DMS53 (cell line): Measurements from ENCODE around the gene TBX6.
"Not testable (repeated sequence)": the region's sequence is repeated elsewhere in the genome, so short reads cannot be mapped to it uniquely, and the experiment has no call there.

ENCODE experiments used
- DNase-seq: peaks from one replicate; lab custom pipeline; 2025; lab: John Stamatoyannopoulos, UW

Gene TBX6

DNA sequence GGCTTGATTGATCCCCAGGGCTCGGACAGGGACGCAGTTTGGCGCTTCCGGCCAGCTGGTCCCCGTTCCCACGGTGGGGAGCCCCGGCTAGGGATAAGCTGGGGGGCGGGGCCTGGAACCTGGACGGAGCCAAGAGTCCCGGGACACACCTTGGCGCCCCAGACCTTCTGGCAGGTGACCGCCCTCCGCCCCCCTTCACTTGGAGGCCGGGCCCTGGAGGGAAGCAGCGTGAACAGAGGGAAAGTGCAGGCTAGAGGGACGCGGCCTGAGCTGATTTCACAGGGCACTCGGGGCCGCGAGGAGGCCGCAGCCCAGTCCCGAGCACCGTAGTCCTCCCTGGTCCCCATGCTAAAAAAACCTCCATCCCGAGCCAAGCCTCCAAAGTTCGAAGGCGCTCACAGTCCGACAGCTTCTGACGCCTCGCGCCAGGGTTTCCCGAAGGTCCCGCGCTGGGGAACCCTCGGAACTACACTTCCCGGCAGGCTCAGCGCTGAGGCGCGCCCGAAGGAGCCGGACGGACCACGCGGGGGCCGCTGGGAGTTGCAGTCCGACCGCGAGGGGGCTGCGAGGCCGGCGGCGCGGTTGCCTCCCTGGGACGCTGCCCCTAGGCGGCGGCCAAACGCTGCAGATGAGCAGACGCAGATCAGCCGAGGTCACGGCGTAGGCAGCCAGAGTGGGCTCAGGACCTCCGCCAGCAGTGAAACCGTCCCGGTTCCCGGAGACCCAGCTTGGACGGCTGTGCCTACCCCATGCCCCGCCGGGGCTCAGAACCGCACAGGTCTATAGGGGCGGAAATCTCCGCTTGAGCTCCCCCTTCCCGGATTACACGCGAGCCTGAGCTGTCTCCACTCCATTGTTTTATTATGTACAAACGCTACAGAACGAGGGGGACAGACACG is at the start of gene TBX6:
TBX6 (minus strand) TSS at position 451 of the 899 bp plus-strand sequence. CDS start 731 bp downstream, outside the sequence.
- peak; percentile 95 for DNase-seq

DNA sequence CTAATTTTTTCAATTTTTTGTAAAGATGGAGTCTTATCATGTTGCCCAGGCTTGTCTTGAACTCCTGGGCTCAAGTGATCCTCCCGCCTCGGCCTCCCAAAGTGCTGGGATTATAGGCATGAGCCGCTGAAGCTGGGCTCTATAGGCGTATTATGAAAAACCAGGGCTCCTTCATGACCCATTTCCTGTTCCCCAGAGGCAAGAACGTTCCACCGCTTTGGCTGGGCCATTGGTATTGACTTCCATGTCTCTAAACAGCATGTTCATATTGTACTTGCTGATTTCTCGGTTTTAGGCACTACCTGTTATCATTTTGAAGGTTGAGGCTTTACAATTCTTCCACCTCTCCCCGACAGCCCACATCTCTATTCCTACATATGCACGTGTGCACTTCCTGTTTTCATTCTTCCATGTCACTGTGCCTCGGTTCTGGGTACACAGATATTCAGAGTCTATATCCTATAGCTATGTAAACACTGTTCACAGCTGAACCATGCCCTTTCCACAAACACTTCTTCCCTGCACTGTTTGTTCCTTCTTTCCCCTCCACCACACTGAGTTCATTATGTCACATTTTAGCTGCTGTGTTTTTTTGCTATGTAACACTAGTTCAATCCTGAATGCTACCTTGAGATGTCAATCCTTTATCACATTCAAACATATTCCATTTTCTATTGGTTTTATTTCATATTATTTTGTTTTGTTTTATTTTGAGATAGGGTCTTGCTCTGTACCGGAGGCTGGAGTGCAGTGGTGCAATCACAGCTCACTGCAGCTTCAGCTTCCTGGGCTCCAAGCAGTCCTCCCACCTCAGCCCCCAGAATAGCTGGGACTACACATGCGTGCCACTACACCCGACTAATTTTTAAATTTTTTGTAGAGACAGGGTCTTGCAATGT is 48.1 kb upstream of the TBX6 start:
- DNase-seq, result peak; percentile 91

DNA sequence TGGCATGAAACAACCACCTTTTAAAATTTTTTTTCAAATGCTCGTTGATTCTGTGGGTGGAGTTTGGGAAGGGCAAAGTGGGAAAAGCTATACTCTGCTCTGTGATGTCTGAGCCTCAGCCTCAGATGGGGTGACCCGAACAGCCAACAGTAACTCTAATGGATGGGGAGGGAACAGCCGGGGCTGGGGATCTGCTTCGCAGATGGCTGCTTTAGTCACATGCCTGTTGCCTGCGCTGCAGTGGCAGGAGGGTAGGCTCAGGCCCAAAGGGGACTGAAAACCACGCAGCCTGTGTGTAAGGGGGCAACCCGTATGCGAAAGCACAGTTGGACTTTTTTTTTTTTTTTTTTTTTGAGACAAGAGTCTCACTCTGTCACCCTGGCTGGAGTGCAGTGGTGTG is 46.2 kb upstream of the TBX6 start:
- DNase-seq, result no peak

DNA sequence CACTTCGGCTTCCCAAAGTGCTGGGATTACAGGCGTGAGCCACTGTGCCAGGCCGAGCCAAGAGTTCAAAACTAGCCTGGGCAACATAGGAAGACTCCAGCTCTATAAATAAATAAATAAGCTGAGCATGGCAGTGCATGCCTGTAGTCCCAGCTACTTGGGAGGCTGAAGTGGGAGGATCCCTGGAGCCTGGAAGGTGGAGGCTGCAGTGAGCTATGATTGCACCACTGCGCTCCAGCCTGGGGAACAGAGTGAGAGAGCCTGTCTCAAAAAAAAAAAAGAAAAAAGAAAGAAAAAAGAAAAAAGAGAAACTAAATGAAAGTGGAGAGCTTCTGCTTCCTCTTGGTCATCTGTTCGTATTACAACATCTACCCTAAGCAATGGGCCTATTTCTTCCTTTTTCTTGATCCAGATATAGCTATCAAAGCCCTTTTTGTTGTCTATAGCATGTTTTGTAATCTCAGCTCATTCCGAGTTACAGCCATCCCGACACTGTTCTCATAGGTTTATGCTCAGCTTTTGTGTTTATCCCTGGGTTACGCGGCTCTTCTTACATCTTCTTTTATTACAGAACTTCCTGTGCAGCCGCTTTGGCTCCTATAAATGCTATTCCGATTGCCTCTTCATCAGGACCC is 45.4 kb upstream of the TBX6 start:
- DNase-seq, result no peak

DNA sequence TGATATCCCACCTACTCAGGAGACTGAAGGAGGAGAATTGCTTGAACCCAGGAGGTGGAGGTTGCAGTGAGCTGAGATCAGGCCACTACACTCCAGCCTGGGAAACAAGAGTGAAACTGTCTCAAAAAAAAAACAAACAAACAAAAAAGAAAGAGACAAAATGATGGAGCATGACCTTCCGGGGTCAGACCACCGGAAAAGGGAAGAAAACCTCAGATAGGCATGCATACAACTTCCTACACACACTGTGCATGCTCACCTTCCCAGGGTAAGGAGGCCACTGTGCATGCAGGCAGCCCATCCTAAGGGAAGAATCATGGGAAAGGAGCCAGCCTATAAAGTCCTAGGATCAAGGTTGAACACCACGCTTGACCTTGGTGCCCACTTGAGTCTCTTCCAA is 40.9 kb upstream of the TBX6 start:
- no peak for DNase-seq

GRCh38 chr16:30131869-30132475 is 40.2 kb upstream of the TBX6 start:
- peak; percentile 39 for DNase-seq

GRCh38 chr16:30127993-30128392 is 36.3 kb upstream of the TBX6 start:
- DNase-seq, result no peak

- DNase-seq, result not testable (repeated sequence)
These were observed 34.0 kb upstream of the TBX6 start for GRCh38 chr16:30125690-30126089.

GRCh38 chr16:30124985-30125379 is 33.3 kb upstream of the TBX6 start:
- DNase-seq, result no peak

DNA sequence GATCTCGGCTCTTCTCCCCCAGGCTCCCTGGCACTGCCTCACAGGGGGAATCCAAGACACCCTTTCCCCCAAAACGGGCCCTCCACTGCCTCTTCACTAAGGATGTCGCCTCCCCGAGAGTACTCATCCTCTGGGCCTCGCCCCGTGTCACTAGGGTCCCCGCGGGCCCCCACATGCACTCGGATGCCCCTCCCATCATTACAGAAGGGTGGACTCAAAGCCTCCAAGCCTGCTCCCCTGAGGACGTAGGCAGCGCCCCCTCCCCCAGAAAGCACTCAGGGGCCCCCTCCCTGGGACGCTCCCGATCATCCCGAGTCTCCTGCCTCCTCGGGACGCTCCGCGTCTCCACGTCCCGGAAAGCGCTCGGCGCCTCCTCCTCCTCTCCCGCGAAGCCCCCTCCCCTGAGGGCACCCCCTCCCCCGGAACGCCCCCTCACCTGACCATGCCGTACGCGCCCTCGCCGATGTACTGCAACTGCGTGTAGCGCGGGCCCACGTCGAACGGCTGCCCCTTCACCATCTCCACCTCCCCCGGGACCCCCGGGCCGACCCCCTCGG is 31.0 kb upstream of the TBX6 start:
- DNase-seq, result peak; percentile 50

DNA sequence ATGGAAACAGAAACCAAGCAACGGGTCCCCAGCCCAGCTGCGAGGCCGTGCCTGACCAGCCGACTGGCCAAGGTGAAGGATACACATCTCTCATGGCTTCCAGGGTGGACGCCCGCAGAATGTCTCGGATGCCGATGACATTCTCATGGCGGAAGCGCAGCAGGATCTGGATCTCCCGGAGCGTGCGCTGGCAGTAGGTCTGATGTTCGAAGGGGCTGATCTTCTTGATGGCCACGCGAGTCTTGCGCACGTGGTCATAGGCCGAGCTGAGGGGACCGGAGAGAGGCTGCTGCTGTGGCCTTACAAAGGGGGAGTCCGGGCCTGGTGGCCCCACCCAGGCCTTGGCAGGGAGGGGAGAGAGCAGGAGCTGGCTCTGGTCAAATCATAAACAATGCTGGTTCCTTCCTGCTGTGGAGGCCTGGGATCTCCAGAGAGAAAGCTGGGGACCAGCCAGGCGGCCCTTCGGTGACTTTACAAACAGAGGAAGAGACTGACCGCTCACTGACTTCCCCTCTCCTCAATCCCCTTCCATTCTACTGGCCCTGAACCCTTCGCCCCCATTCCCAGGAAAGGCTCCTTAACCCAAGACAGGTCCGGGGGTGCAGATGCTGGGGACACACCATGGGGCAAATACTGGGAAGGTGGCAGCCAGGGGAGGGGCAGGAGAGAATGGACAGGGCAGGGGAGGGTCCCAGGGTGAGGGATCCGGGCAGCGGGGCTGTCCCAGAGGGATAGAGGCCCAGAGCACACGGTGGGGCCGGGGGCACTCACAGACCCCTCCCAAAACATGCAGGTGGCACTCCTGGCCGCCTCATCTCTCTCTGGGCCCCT is 30.2 kb upstream of the TBX6 start:
- DNase-seq, result no peak

GRCh38 chr16:30120340-30121105 is 28.8 kb upstream of the TBX6 start:
- peak; percentile 18 for DNase-seq

GRCh38 chr16:30119428-30119827 is 27.7 kb upstream of the TBX6 start:
- no peak for DNase-seq

GRCh38 chr16:30117768-30118167 is 26.0 kb upstream of the TBX6 start:
- DNase-seq, result no peak

GRCh38 chr16:30116291-30117207 is 24.8 kb upstream of the TBX6 start:
- no peak for DNase-seq

DNA sequence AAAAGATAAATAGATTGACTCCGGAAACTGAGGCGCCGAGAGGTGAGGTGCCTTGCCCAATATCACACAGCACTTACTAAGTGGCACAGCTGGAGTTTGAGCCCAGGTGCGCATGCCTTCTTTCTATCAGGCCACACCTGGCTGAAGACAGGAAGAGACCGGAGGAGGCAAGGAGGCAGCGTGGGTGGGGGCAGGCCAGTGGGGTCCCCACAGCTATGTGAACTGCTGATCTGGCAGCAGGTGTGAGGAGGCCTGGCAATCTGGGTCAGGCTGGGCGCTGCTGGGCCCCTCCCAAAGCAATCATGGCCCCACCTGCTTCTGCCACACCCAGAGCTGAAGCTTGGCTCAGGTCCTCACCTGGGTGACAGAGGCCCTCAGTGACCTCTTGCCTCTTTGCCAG is 23.5 kb upstream of the TBX6 start:
- peak; percentile 20 for DNase-seq

- DNase-seq, result not testable (repeated sequence)
These were observed 23.1 kb upstream of the TBX6 start for GRCh38 chr16:30114833-30115232.

GRCh38 chr16:30114411-30114810 is 22.7 kb upstream of the TBX6 start:
- DNase-seq, result no peak
